MCF 10A (cell line): Measurements from ENCODE around the gene DNMT3L. TPM values are rescaled to one million over a fixed set of nuclear protein-coding genes. Genes with fewer than 3 reads are reported as not detected.

ENCODE experiments used
- BruUV-seq: library from RNA; stranded (reverse); fragments of 400-500 nt; replicated peaks from 2 replicates; lab custom pipeline; 2021; lab: Mats Ljungman, UMichigan
- CTCF ChIA-PET: fragments of 300-600 bp; sonication (Branson Sonifier 250); formaldehyde crosslinking; extraction: SDS; loops from one replicate; lab custom pipeline; 2021; ENCODE audit warnings: antibody characterized with exemption, inconsistent platforms; lab: Yijun Ruan, JAX
- POLR2A ChIA-PET: fragments of 300-600, 350-650 bp; sonication (Branson Sonifier 250); formaldehyde crosslinking; extraction: SDS; loops from one replicate; lab custom pipeline; 2020; ENCODE audit warnings: antibody characterized with exemption, inconsistent platforms; lab: Yijun Ruan, JAX
- DNase-seq: peaks from one replicate; pipeline ENCODE4 v3.0.0-alpha.2; 2018; ENCODE audit not compliant: unreplicated experiment
- H3K27ac Mint-ChIP-seq: one replicate; pipeline ENCODE4 v1.8.0; 2022; ENCODE audit warnings: mild to moderate bottlenecking, low read depth, mixed read lengths; ENCODE audit not compliant: unreplicated experiment
- H3K27me3 Mint-ChIP-seq: one replicate; pipeline ENCODE4 v1.8.0; 2022; ENCODE audit warnings: mixed read lengths; ENCODE audit not compliant: insufficient read depth, unreplicated experiment
- H3K36me3 Mint-ChIP-seq: one replicate; pipeline ENCODE4 v1.8.0; 2022; ENCODE audit warnings: mild to moderate bottlenecking, moderate library complexity, mixed read lengths; ENCODE audit not compliant: insufficient read depth, unreplicated experiment
- H3K4me1 Mint-ChIP-seq: one replicate; pipeline ENCODE4 v1.8.0; 2022; ENCODE audit warnings: mixed read lengths; ENCODE audit not compliant: insufficient read depth, unreplicated experiment
- H3K4me3 Mint-ChIP-seq: one replicate; pipeline ENCODE4 v1.8.0; 2022; ENCODE audit warnings: mild to moderate bottlenecking, moderate library complexity, mixed read lengths; ENCODE audit not compliant: unreplicated experiment
- H3K9me3 Mint-ChIP-seq: one replicate; pipeline ENCODE4 v1.8.0; 2022; ENCODE audit warnings: mixed read lengths; ENCODE audit not compliant: unreplicated experiment
- intact Hi-C: fragments of 100-400 bp; cut with micrococcal nuclease; formaldehyde crosslinking; loops from 2 replicates; pipeline ENCODE4 v1.14.1; 2022
- total RNA-seq: library from RNA; stranded (reverse); gene quantifications from 2 replicates; pipeline ENCODE4 v1.2.3, GENCODE V29; 2022
- TF ChIP-seq, protein P1 (sequence below): fragments of 200-600 bp; IDR thresholded peaks from one replicate; pipeline ENCODE4 v1.8.0; 2022; ENCODE audit warnings: antibody characterized with exemption, mild to moderate bottlenecking; ENCODE audit not compliant: unreplicated experiment

The DNMT3L gene
- total RNA-seq, 1 experiment from 2014 or later = not detected

DNA sequence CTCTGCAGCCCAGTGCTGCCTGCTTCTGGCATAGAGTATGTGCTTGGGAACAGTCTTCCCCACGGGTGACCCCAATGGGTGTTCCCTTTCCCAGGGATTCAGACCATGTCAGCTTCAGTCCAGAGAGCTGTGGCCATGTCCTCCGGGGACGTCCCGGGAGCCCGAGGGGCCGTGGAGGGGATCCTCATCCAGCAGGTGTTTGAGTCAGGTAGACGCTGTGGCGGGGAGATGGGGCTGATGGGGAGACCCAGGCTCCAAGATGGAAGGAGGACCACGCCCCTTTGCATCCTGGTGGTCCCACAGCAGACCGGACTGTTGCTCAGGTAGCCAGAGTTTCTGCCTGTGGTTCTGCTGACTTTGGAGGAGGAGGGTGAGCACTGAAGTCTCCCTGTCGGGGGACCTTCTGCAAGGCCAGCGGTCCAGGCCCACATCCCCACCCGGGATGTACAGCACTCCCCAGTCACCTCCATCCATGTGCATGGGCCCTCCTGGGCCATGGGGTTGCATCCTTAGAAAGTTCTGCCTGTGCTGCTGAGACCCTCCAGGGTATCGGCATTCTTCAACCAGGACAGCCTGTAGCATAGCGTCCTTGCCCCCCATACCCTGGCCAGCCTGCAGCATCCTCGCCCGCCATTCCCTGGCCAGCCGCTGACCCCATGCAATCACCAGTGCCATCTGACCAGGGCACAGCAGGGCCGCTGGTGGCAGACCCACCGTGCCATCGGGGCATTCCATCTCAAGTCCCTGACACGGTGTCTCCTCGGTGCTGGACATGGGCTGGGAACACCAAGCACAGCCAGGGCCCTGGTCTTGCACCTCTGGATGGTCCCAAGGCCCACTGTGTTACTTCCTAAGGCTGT is 26.8 kb upstream of the DNMT3L start:
- Mint-ChIP-seq H3K4me1 (no peaks in the 10 kb centered on the region), H3K27ac (no peak overlapping the region), H3K4me3 (no peak overlapping the region), H3K27me3 (no peaks in the 10 kb centered on the region), H3K9me3 (no peaks in the 10 kb centered on the region), H3K36me3 (no peaks in the 10 kb centered on the region)
- CTCF ChIA-PET = interaction anchor here (1.0 kb wide), 1 partner anchor 49 kb away, joined by 4 read pairs; no protein-coding TSS in a partner anchor
- TF ChIP-seq, protein P1, sequence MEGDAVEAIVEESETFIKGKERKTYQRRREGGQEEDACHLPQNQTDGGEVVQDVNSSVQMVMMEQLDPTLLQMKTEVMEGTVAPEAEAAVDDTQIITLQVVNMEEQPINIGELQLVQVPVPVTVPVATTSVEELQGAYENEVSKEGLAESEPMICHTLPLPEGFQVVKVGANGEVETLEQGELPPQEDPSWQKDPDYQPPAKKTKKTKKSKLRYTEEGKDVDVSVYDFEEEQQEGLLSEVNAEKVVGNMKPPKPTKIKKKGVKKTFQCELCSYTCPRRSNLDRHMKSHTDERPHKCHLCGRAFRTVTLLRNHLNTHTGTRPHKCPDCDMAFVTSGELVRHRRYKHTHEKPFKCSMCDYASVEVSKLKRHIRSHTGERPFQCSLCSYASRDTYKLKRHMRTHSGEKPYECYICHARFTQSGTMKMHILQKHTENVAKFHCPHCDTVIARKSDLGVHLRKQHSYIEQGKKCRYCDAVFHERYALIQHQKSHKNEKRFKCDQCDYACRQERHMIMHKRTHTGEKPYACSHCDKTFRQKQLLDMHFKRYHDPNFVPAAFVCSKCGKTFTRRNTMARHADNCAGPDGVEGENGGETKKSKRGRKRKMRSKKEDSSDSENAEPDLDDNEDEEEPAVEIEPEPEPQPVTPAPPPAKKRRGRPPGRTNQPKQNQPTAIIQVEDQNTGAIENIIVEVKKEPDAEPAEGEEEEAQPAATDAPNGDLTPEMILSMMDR = no peak
- POLR2A ChIA-PET = no interaction called here
- BruUV-seq = no TSS peak
- DNase-seq = no peak
- intact Hi-C loops = no loop called here

DNA sequence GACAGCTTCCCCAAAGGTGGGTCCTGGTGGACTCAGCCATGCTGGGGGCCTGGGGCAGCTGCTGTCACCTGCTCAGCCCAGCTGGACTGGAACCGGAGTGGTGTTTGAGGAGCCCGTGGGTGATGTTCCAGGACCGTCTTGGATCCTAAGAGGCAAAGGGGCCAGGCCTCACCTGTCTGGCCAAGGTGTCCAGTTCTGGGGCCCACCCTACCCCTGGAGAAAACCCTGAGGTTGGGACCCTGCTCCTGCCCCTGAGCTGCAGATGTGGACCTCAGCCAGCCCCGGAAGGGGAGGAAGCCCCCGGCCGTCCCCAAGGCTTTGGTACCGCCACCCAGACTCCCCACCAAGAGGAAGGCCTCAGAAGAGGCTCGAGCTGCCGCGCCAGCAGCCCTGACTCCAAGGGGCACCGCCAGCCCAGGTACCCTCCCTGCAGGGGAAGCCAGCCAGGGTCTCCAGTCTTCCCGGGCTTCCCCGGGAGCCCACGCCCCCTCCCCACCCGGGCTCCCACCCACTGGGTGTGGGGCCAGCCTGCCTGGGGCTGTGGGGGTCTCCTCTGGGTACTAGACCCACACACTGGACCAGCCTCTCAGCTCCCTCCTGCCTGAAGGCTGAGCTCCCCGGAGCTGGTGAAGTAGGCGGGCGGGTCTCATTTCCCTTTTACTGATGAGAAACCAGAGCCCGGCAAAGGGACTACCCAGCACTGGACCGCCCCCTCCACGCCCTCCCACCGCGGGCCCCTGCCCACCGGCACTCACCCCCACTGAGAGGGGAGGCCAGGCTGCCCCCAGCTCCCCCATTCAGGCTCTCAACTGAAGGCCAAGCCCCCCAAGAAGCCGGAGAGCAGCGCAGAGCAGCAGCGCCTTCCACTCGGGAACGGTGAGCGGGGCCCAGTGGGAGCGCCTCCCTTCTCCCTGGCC is 25.3 kb upstream of the DNMT3L start:
- no peaks in the 10 kb centered on the region for H3K9me3 Mint-ChIP-seq
- H3K4me1 Mint-ChIP-seq = no peaks in the 10 kb centered on the region
- TF ChIP-seq, protein P1 = no peak
- no peak for DNase-seq
- H3K27ac Mint-ChIP-seq = no peak overlapping the region
- CTCF ChIA-PET = interaction anchor here (1.0 kb wide), 1 partner anchor 51 kb away, joined by 4 read pairs; no protein-coding TSS in a partner anchor
- H3K27me3 Mint-ChIP-seq = no peaks in the 10 kb centered on the region
- intact Hi-C loops = no loop called here
- H3K36me3 Mint-ChIP-seq = no peaks in the 10 kb centered on the region
- BruUV-seq = no TSS peak
- no peak overlapping the region for H3K4me3 Mint-ChIP-seq
- POLR2A ChIA-PET = no interaction called here

DNA sequence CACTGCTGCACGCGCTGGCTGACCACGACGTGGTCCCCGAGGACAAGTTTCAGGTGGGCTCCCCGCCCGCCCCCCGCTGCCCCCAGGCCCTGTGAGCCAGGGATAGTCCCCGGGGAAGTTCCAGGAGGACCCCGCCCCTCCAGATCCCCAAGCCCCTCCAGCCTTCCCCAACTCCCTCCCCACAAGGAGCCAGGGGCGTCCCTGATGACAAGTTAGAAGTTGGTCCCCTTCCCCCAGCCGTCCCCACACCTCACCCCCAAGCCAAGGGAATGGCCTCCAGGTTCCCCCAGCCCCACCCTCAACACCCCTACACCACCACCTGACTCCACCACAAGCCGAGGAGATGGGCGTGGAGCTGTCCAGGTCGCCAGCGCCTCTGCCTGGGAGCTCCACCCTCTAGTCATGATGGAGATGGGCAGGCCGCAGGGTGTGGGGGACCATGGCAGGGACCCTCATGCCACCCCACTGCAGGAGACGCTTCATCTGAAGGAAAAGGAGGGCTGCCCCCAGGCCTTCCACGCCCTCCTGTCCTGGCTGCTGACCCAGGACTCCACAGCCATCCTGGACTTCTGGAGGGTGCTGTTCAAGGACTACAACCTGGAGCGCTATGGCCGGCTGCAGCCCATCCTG is 24.5 kb upstream of the DNMT3L start:
- no peaks in the 10 kb centered on the region for H3K27me3 Mint-ChIP-seq
- POLR2A ChIA-PET = no interaction called here
- BruUV-seq = no TSS peak
- no peak for DNase-seq
- intact Hi-C loops = no loop called here
- TF ChIP-seq, protein P1 = no peak
- no peaks in the 10 kb centered on the region for H3K36me3 Mint-ChIP-seq
- no peaks in the 10 kb centered on the region for H3K4me1 Mint-ChIP-seq
- no peak overlapping the region for H3K4me3 Mint-ChIP-seq
- CTCF ChIA-PET = no interaction called here
- H3K9me3 Mint-ChIP-seq = no peaks in the 10 kb centered on the region
- no peak overlapping the region for H3K27ac Mint-ChIP-seq
